H9 (cell line): ENCODE results near the gene TERT. TPM values are rescaled to one million over a fixed set of nuclear protein-coding genes. Genes with fewer than 3 reads are reported as not detected.

Experiments used
- DNase-seq: peaks from one replicate; pipeline ENCODE4 v3.0.0-alpha.2; 2017
- H2AFZ ChIP-seq: one replicate; pipeline ENCODE4 v1.6.1; 2013; ENCODE audit warnings: mild to moderate bottlenecking, low read length, control low read depth, moderate library complexity
- H2AK5ac ChIP-seq: 2 replicates; pipeline ENCODE4 v1.6.1; 2013; ENCODE audit warnings: low read length, control low read depth, mixed read lengths; ENCODE audit not compliant: insufficient read length
- H2BK120ac ChIP-seq: one replicate; pipeline ENCODE4 v1.6.1; 2013; ENCODE audit warnings: low read depth, mild to moderate bottlenecking, low read length, control low read depth, inconsistent platforms; ENCODE audit not compliant: poor library complexity, severe bottlenecking
- H2BK12ac ChIP-seq: 2 replicates; pipeline ENCODE4 v1.6.1; 2013; ENCODE audit warnings: low read length, control low read depth, mixed read lengths, low read depth; ENCODE audit not compliant: insufficient read length
- H2BK15ac ChIP-seq: 2 replicates; pipeline ENCODE4 v1.6.1; 2013; ENCODE audit warnings: low read depth, low read length, control low read depth
- H2BK20ac ChIP-seq: one replicate; pipeline ENCODE4 v1.6.1; 2013; ENCODE audit warnings: low read depth, mild to moderate bottlenecking, low read length, control low read depth, inconsistent platforms; ENCODE audit not compliant: poor library complexity, severe bottlenecking
- H2BK5ac ChIP-seq: 2 replicates; pipeline ENCODE4 v1.6.1; 2013; ENCODE audit warnings: low read length, control low read depth, mixed read lengths; ENCODE audit not compliant: insufficient read length
- H3K14ac ChIP-seq: 2 replicates; pipeline ENCODE4 v1.6.1; 2013; ENCODE audit warnings: low read length, control low read depth; ENCODE audit not compliant: insufficient read depth
- H3K18ac ChIP-seq: 2 replicates; pipeline ENCODE4 v1.6.1; 2013; ENCODE audit warnings: low read depth, mild to moderate bottlenecking, mixed read lengths, low read length, control low read depth; ENCODE audit not compliant: insufficient read length
- H3K23ac ChIP-seq: 2 replicates; pipeline ENCODE4 v1.6.1; 2013; ENCODE audit warnings: low read length, control low read depth, mixed read lengths, low read depth; ENCODE audit not compliant: insufficient read length
- H3K23me2 ChIP-seq: 2 replicates; pipeline ENCODE4 v1.6.1; 2013; ENCODE audit warnings: low read depth, mild to moderate bottlenecking, mixed read lengths, low read length, control low read depth; ENCODE audit not compliant: insufficient read length, poor library complexity, severe bottlenecking
- H3K27ac ChIP-seq: 2 replicates; pipeline ENCODE4 v1.5.1; 2013; ENCODE audit warnings: low read length, control low read depth, mixed read lengths, low read depth; ENCODE audit not compliant: insufficient read length
- H3K27me3 ChIP-seq: 2 replicates; pipeline ENCODE4 v1.6.1; 2013; ENCODE audit warnings: low read length, control low read depth, inconsistent platforms; ENCODE audit not compliant: insufficient read depth
- H3K4ac ChIP-seq: 2 replicates; pipeline ENCODE4 v1.6.1; 2013; ENCODE audit warnings: low read depth, mild to moderate bottlenecking, control low read depth, inconsistent platforms, low read length, moderate library complexity
- H3K4me1 ChIP-seq: 2 replicates; pipeline ENCODE4 v1.6.1; 2013; ENCODE audit warnings: low read length, control low read depth, inconsistent platforms; ENCODE audit not compliant: insufficient read depth
- H3K4me2 ChIP-seq: 2 replicates; pipeline ENCODE4 v1.6.1; 2013; ENCODE audit warnings: low read length, control low read depth, mixed read lengths; ENCODE audit not compliant: insufficient read length, insufficient read depth
- H3K56ac ChIP-seq: 2 replicates; pipeline ENCODE4 v1.6.1; 2013; ENCODE audit warnings: low read depth, mild to moderate bottlenecking, mixed read lengths, low read length, control low read depth; ENCODE audit not compliant: insufficient read length
- H3K79me1 ChIP-seq: 2 replicates; pipeline ENCODE4 v1.6.1; 2013; ENCODE audit warnings: low read depth, mild to moderate bottlenecking, moderate library complexity, low read length, control low read depth, inconsistent platforms; ENCODE audit not compliant: insufficient read depth, poor library complexity, severe bottlenecking
- H3K79me2 ChIP-seq: 2 replicates; pipeline ENCODE4 v1.6.1; 2013; ENCODE audit warnings: low read length, control low read depth, inconsistent platforms; ENCODE audit not compliant: insufficient read depth
- H3K9ac ChIP-seq: 2 replicates; pipeline ENCODE4 v1.6.1; 2013; ENCODE audit warnings: low read length, control low read depth, mixed read lengths; ENCODE audit not compliant: insufficient read length; ENCODE audit errors: extremely low read depth
- H3K9me3 ChIP-seq: one replicate; pipeline ENCODE4 v1.6.1; 2013; ENCODE audit warnings: low read depth, low read length, inconsistent platforms; ENCODE audit not compliant: control insufficient read depth
- H3T11ph ChIP-seq: one replicate; pipeline ENCODE4 v1.6.1; 2013; ENCODE audit warnings: mild to moderate bottlenecking, low read length, control low read depth, inconsistent platforms
- H4K20me1 ChIP-seq: one replicate; pipeline ENCODE4 v1.6.1; 2013; ENCODE audit not compliant: control insufficient read depth, insufficient read length, insufficient read depth
- H4K5ac ChIP-seq: 2 replicates; pipeline ENCODE4 v1.6.1; 2013; ENCODE audit warnings: low read depth, mild to moderate bottlenecking, mixed read lengths, low read length, control low read depth; ENCODE audit not compliant: insufficient read length
- H4K8ac ChIP-seq: replicated peaks from 2 replicates; pipeline ENCODE4 v1.6.1; 2013; ENCODE audit warnings: low read length, control low read depth, mixed read lengths, low read depth; ENCODE audit not compliant: insufficient read length
- H4K91ac ChIP-seq: 2 replicates; pipeline ENCODE4 v1.6.1; 2013; ENCODE audit warnings: low read depth, mild to moderate bottlenecking, moderate library complexity, mixed read lengths, low read length, control low read depth; ENCODE audit not compliant: insufficient read length
- H3K27ac Mint-ChIP-seq, 3 experiments: 2 replicates in 2 of 3; 3 replicates in 1 of 3; pipeline ENCODE4 v1.8.0; 2020 to 2021; ENCODE audit warnings: mixed read lengths in 3 of 3, mild to moderate bottlenecking in 1 of 3, moderate library complexity in 1 of 3
- H3K27me3 Mint-ChIP-seq: 2 replicates; pipeline ENCODE4 v1.8.0; 2021; ENCODE audit warnings: low read depth, mild to moderate bottlenecking, moderate library complexity, mixed read lengths
- H3K36me3 Mint-ChIP-seq, 3 experiments: 2 replicates in 2 of 3; 3 replicates in 1 of 3; pipeline ENCODE4 v1.8.0; 2020 to 2021; ENCODE audit warnings: low read depth in 3 of 3, mixed read lengths in 3 of 3; ENCODE audit not compliant: insufficient read depth in 1 of 3
- H3K4me1 Mint-ChIP-seq, 2 experiments: 2 replicates each; pipeline ENCODE4 v1.8.0; 2020; ENCODE audit warnings: mixed read lengths in 2 of 2
- H3K4me3 Mint-ChIP-seq, 2 experiments: 2 replicates in 1 of 2; 3 replicates in 1 of 2; pipeline ENCODE4 v1.8.0; 2020 to 2021; ENCODE audit warnings: mild to moderate bottlenecking in 2 of 2, mixed read lengths in 2 of 2, moderate library complexity in 1 of 2
- H3K9me3 Mint-ChIP-seq, 2 experiments: 2 replicates in 1 of 2; 3 replicates in 1 of 2; pipeline ENCODE4 v1.8.0; 2020; ENCODE audit warnings: mild to moderate bottlenecking in 2 of 2, mixed read lengths in 2 of 2, moderate library complexity in 1 of 2
- WGBS: extraction: QIAGEN DNeasy Blood & Tissue Kit; methylation state at CpG from one replicate; pipeline ENCODE4 v1.1.7; 2013; ENCODE audit warnings: missing lambda C conversion rate, low lambda C conversion rate, mixed read lengths; ENCODE audit not compliant: insufficient read length; ENCODE audit errors: extremely low coverage; 5-methylcytosine and 5-hydroxymethylcytosine counted together
- total RNA-seq: library from RNA; stranded (reverse); gene quantifications from 2 replicates; pipeline ENCODE4 v1.2.1, GENCODE V29; 2021
- TF ChIP-seq, protein P1 (sequence below): fragments of 200-600 bp; sonication (generic); conservative IDR thresholded peaks from 3 replicates; pipeline ENCODE4 v1.8.0; 2021; ENCODE audit warnings: antibody characterized with exemption, mild to moderate bottlenecking

TERT gene
- total RNA-seq, 1 experiment from 2014 or later = 15.5 TPM

DNA sequence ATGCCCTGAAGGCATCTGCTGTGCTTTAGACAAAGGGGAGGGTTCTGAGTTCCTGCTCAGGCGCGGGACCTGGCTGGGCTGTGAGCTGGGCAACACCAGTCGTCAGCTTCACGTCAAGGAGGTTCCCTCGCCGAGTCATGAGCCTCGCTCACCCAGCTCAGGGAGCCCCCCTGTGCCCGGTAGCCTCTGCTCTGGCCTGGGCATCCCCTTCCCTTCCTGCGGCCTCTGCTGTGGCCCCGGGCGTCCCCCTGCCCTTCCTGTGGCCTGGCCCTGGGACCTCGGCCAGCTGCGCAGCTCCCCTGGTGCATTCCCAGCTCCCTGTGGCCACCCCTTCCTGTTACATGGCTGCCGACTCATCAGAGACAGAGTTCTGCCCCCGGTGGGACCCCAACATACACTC, 29.8 kb downstream of the TERT start:
- DNase-seq = no peak
- TF ChIP-seq, protein P1, sequence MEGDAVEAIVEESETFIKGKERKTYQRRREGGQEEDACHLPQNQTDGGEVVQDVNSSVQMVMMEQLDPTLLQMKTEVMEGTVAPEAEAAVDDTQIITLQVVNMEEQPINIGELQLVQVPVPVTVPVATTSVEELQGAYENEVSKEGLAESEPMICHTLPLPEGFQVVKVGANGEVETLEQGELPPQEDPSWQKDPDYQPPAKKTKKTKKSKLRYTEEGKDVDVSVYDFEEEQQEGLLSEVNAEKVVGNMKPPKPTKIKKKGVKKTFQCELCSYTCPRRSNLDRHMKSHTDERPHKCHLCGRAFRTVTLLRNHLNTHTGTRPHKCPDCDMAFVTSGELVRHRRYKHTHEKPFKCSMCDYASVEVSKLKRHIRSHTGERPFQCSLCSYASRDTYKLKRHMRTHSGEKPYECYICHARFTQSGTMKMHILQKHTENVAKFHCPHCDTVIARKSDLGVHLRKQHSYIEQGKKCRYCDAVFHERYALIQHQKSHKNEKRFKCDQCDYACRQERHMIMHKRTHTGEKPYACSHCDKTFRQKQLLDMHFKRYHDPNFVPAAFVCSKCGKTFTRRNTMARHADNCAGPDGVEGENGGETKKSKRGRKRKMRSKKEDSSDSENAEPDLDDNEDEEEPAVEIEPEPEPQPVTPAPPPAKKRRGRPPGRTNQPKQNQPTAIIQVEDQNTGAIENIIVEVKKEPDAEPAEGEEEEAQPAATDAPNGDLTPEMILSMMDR = no peak
- Histone ChIP-seq H4K8ac (no peak overlapping the region), H3K27ac (no peak overlapping the region), H2BK12ac (no peak overlapping the region), H3K4me1 (no peaks in the 10 kb centered on the region), H4K91ac (no peak overlapping the region), H3K79me2 (no peaks in the 10 kb centered on the region), H3K14ac (no peak overlapping the region), H3T11ph (no peak overlapping the region), H3K23ac (no peak overlapping the region), H3K9me3 (peaks cover 18% of the 10 kb centered on the region), H3K18ac (no peak overlapping the region), H3K4me2 (no peak overlapping the region), H3K9ac (no peak overlapping the region), H2AK5ac (no peak overlapping the region), H3K79me1 (no peaks in the 10 kb centered on the region), H3K23me2 (no peaks in the 10 kb centered on the region), H2BK20ac (no peak overlapping the region), H3K4ac (no peak overlapping the region), H2BK5ac (no peak overlapping the region), H3K56ac (no peak overlapping the region), H3K27me3 (no peaks in the 10 kb centered on the region), H2BK15ac (no peak overlapping the region), H4K5ac (no peak overlapping the region), H2BK120ac (no peak overlapping the region), H4K20me1 (no peaks in the 10 kb centered on the region), H2AFZ (no peak overlapping the region)
- Mint-ChIP-seq H3K27ac (peak overlapping the region in 1 of 3 experiments; percentile 44; a peak in 1 of 7 replicates), H3K9me3 (no peaks in the 10 kb centered on the region), H3K4me1 (no peaks in the 10 kb centered on the region), H3K36me3 (peaks cover 17 to 23% (median 20%) of the 10 kb centered on the region in 3 experiments; a peak in 6 of 7 replicates), H3K4me3 (no peak overlapping the region), H3K27me3 (no peaks in the 10 kb centered on the region)
- no CpG with 5 or more reads among the region's 15 CpGs for WGBS
